GM18511 (cell line): ENCODE measurements around the gene ICOSLG.
A peak's percentile ranks its signal among the peaks of the same experiment; 100 is the strongest.
"Not testable (repeated sequence)": the region's sequence is repeated elsewhere in the genome, so short reads cannot be mapped to it uniquely, and the experiment has no call there.

ENCODE experiments used
- ATAC-seq: cut with Tn5 transposase; IDR thresholded peaks from one replicate; pipeline ENCODE4 v1.9.1; 2021; ENCODE audit warnings: mild to moderate bottlenecking, moderate library complexity; ENCODE audit not compliant: unreplicated experiment

ICOSLG gene, protein sequence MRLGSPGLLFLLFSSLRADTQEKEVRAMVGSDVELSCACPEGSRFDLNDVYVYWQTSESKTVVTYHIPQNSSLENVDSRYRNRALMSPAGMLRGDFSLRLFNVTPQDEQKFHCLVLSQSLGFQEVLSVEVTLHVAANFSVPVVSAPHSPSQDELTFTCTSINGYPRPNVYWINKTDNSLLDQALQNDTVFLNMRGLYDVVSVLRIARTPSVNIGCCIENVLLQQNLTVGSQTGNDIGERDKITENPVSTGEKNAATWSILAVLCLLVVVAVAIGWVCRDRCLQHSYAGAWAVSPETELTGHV

DNA sequence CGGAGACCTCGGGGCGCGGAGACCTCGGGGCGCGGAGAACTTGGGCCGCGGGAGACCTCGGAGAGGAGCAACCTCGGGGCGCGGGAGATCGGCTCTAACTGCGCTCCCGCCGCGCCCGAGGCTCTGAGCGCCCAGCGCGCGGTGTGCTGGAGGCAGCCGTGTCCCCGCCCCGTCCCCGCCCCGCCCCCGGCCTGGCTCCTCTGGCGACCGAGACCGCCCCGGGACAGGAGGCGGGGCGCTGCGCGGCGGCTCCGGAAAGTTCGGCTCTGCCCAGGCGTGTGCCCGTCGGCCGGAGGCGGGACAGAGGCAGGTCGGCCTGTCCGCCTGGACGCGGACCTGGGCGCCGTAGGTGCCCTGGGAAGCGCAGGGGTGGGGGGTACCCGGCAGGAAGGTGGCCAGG, at the start of gene ICOSLG:
Gene ICOSLG, minus strand, starts transcription at position 102 of the 400 bp plus-strand sequence. CDS start 126 bp downstream, outside the sequence.
- ATAC-seq: peak; percentile 45

DNA sequence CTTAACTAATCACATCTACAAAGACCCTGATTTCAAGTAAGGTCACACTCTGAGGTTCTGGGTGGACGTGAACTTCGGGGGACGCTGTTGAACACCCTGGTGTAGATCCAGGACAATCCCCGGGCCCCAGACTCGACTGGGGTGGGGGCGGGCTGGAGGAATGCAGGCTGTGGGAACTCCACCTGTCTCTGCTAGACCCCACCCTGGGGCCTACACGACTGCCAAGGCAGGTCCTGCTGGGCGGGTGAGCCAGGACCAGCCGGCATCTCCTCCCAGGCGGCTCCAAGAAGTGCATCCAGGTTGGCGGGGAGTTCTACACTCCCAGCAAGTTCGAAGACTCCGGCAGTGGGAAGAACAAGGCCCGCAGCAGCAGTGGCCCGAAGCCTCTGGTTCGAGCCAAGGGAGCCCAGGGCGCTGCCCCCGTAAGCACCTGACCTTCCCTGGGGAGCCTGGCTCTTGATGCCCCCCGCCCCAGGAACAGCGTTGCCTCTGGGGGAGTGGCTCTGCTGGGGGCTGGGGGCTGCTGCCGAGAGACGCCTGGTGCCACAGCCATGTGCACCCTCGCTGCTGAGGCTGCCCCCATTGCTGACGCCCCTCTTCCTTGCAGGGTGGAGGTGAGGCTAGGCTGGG, 48.8 kb upstream of the ICOSLG start:
- ATAC-seq: no peak

DNA sequence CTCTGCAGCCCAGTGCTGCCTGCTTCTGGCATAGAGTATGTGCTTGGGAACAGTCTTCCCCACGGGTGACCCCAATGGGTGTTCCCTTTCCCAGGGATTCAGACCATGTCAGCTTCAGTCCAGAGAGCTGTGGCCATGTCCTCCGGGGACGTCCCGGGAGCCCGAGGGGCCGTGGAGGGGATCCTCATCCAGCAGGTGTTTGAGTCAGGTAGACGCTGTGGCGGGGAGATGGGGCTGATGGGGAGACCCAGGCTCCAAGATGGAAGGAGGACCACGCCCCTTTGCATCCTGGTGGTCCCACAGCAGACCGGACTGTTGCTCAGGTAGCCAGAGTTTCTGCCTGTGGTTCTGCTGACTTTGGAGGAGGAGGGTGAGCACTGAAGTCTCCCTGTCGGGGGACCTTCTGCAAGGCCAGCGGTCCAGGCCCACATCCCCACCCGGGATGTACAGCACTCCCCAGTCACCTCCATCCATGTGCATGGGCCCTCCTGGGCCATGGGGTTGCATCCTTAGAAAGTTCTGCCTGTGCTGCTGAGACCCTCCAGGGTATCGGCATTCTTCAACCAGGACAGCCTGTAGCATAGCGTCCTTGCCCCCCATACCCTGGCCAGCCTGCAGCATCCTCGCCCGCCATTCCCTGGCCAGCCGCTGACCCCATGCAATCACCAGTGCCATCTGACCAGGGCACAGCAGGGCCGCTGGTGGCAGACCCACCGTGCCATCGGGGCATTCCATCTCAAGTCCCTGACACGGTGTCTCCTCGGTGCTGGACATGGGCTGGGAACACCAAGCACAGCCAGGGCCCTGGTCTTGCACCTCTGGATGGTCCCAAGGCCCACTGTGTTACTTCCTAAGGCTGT, 47.7 kb upstream of the ICOSLG start:
- ATAC-seq: no peak

DNA sequence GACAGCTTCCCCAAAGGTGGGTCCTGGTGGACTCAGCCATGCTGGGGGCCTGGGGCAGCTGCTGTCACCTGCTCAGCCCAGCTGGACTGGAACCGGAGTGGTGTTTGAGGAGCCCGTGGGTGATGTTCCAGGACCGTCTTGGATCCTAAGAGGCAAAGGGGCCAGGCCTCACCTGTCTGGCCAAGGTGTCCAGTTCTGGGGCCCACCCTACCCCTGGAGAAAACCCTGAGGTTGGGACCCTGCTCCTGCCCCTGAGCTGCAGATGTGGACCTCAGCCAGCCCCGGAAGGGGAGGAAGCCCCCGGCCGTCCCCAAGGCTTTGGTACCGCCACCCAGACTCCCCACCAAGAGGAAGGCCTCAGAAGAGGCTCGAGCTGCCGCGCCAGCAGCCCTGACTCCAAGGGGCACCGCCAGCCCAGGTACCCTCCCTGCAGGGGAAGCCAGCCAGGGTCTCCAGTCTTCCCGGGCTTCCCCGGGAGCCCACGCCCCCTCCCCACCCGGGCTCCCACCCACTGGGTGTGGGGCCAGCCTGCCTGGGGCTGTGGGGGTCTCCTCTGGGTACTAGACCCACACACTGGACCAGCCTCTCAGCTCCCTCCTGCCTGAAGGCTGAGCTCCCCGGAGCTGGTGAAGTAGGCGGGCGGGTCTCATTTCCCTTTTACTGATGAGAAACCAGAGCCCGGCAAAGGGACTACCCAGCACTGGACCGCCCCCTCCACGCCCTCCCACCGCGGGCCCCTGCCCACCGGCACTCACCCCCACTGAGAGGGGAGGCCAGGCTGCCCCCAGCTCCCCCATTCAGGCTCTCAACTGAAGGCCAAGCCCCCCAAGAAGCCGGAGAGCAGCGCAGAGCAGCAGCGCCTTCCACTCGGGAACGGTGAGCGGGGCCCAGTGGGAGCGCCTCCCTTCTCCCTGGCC, 46.2 kb upstream of the ICOSLG start:
- no peak for ATAC-seq

DNA sequence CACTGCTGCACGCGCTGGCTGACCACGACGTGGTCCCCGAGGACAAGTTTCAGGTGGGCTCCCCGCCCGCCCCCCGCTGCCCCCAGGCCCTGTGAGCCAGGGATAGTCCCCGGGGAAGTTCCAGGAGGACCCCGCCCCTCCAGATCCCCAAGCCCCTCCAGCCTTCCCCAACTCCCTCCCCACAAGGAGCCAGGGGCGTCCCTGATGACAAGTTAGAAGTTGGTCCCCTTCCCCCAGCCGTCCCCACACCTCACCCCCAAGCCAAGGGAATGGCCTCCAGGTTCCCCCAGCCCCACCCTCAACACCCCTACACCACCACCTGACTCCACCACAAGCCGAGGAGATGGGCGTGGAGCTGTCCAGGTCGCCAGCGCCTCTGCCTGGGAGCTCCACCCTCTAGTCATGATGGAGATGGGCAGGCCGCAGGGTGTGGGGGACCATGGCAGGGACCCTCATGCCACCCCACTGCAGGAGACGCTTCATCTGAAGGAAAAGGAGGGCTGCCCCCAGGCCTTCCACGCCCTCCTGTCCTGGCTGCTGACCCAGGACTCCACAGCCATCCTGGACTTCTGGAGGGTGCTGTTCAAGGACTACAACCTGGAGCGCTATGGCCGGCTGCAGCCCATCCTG, 45.5 kb upstream of the ICOSLG start:
- ATAC-seq: no peak

DNA sequence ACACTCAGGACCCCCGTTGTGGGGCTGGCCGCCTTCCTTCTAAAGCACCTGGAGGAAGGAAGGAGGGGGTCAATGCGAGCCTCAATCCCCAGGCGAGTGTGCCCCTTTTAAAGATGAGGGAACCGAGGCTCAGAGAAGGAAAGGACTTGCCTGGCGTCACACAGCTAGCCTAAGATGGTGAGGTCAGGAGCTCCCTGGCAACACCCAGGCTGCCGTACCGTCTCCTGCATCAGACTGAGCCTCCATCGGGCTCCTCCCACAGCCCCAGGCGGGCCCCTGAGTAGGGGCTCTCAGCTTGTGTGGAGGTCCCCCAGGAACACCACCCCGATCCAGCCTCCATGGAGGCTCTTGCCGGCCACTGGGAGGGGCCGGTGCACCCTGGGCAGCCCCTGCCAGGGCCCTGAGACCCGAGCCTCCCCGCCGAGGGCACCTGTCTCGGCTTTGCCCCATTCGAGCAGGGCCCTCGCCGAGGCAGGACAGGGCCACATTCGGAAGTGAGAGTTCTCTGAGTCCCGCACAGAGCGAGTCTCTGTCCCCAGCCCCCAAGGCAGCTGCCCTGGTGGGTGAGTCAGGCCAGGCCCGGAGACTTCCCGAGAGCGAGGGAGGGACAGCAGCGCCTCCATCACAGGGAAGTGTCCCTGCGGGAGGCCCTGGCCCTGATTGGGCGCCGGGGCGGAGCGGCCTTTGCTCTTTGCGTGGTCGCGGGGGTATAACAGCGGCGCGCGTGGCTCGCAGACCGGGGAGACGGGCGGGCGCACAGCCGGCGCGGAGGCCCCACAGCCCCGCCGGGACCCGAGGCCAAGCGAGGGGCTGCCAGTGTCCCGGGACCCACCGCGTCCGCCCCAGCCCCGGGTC, 44.6 kb upstream of the ICOSLG start, which contains the start of gene AIRE:
Gene AIRE, plus strand, starts transcription at position 739 of the 855 bp plus-strand sequence. CDS start 131 bp downstream, outside the sequence.
- no peak for ATAC-seq

DNA sequence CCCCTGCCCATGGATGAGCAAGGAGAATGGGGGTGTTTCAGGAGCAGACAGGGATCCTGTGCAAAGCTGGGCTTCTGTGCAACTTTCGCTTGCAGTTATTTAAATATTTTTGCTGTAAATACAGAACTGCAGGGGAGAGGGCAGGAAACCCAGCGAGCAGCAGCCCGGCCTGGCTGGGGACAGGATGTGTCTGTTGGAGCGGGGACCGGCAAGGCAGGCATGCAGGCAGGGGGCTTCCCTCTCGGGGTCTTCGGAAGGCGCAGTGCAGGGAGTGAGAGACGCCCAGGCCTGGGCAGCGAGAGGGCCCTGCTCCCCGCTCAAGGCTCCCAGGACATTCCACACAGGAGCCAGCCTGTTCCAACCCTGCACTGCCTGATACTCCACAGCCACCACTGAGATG, 43.2 kb upstream of the ICOSLG start:
- no peak for ATAC-seq

DNA sequence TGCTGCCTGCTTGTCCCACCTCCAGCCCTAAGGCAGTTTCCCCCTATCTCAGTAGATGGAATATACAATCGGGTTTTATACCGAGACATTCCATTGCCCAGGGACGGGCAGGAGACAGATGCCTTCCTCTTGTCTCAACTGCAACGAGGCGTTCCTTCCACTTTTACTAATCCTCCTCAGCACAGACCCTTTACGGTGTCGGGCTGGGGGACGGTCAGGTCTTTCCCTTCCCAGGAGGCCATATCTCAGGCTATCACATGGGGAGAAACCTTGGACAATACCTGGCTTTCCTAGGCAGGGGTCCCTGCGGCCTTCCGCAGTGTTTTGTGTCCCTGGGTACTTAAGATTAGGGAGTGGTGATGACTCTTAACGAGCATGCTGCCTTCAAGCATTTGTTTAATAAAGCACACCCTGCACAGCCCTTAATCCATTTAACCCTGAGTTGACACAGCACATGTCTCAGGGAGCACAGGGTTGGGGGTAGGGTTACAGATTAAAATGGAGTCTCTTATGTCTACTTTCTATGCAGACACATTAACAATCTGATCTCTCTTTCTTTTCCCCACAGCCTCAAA, 42.6 kb upstream of the ICOSLG start:
- ATAC-seq: not testable (repeated sequence)

DNA sequence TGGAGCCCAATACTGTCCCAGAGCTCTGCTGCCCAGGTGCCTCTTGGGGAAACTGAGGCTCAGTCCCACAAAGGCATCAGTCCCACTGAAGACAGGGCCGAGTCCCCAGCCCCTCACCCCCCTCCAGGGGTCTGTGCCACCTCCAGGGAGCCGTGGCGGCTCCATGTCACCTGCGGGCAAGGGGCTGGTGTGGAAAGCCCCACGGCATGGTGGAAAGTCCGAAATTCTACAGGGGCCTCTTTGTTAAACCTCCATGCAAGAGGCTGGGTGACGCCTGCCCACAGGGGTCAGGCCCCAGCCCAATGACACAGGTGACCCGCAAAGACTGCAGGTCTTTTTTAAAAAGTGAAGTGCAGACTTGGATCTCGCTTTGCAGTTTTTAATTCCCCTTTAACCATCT, 41.6 kb upstream of the ICOSLG start:
- ATAC-seq: no peak

DNA sequence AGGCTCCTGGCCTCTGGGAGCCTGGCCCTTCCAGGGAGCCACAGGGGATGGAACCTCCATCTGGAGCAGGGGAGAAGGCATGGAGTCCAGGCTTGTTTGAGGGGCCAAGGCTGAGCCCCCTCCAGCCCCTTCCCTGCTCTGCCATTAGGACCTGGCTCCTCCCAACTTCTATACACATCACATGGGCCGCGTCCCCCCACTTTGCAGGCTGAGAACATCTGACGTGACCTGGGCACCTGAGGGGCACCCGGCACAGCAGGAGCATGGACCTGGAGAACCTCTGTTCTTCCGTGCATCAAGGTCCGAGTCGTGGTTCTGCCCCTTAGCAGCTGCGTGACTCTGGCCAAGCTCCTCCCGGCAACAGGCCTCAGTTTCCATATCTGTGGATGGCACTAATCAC, 41.1 kb upstream of the ICOSLG start:
- ATAC-seq: no peak

DNA sequence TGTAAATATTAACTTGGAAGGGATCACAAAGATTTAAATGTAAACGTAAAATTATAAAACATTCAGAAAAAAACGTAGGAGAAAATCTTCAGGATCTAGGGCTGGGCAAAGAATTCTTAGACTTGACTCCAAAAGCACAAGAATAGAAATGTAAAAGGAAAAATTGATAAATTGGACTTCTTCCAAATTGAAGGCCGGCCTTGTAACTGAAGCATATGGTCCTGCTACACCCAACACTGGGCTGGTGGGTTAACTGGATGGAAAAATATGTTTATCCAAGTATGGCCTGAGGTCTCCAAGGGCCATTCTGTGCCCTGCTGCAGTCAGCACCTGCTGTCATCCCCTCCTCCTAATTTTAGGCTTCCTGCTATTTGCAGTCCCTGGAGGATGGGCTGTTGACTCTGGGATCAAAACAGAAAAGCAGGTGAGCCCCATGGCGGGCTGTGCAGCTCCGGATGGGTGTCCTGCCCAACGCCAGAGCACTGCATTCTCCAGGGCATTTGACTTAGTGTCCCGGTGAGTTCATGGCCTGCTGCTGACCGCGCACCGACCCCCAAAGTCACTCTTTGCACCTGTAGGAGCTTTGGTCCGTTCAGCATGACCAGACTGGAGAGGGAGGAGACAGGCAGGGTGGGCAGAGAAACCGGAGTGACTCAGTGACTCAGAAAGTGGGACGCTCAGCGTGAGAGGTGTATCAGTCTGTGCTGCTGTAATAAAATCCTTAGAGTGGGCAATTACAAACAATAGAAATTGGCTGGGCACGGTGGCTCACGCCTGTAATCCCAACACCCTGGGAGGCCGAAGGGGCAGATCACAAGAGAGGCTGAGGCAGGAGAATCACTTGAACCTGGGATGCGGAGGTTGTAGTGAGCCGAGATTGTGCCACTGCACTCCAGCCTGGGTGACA, 38.9 kb upstream of the ICOSLG start:
- ATAC-seq: no peak

DNA sequence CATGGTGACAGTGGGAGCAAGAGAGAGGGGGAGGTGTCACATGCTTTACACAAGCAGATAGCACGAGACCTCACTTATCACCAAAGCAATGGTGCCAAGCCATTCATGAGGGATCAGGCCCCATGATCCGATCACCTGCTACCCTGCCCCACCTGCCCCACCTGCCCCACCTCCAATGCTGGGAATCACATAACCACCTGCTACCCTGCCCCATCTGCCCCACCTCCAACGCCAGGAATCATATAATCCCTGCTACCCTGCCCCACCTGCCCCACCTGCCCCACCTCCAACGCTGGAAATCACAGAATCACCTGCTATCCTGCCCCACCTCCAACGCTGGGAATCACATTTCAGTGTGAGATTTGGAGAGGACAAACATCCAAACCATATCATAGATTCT, 34.3 kb upstream of the ICOSLG start:
- no peak for ATAC-seq

DNA sequence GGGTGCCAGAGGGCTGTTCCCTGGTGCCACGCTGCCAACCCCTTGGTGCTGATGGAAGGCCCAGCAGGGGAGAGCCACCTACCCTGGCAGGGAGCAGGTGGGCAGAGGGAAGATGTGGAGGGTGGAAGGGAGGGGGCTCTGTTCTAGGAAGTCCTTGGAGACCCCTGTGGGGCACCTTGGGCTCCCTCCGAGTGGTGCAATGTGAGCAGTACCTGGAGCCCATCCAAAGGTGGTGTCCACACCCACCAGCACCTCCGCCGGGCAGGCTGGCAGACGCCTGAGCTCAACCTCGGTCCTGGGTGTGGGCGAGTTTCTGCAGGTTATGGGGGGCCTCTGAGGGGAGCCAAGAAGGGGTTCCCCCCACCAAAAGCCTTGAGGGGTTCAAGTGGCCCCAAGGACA, 32.3 kb upstream of the ICOSLG start:
- no peak for ATAC-seq

DNA sequence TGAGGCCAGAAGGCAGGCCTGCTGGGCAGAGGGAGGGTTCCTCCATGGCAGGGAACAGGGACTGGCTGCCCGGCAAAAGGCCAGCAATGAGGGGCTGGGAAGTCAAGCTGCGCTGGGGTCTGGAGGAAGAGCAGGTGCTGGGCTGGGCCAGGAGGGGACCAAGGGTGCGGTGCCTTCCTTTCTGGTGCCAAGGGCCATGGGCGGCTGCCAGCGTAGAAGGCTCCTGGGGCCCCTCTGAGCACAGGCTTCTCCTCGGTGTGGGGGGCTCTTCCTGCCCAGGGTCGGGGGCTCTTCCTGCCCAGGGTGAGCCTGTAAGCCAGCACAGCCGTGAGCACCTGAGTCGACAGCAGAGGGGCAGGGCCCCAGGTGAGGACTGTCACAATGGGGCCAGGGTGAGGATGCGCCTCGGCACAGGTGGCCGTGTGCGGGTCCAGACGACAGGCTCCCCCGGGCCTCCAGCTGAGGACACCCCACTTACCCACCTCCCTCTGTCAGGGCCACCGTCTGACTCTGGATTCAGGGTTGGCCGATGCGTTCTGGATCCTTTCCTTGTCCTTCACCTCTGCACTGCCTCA, 31.6 kb upstream of the ICOSLG start:
- no peak for ATAC-seq

DNA sequence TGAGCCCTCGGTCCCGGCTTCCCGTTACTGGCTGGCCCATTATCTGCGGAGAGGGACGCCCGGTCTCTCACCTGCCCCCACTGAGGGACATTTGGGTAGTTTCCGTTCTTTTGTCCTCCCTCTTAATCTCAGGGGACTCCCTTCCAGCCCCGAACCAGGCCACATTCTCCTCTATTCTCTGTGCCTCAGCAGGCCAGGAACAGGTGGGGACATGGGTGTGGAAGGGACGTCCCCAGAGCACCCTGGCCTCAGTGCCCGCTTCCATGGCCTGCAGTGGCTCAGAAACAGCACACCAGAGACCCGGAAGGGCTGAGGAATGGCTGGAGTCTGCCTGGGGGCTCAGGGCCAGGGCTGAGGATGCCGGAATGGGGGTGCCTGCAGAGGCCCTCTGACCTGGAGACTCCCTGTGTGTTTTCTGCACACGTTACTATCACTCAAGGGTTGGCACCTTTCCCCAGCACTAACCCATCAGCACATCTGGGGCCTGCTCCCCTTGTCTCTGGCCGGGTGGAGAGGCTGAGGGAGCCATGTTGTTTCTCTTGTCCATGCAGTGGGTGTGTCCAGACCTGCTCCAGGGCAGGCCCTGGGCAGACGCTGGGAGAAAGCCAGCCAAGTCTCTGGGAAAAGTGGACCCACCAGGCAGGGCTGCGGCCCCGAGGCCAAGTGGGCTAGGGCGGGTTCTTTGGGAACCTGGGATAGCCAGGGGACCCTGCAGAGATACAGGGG, 31.0 kb upstream of the ICOSLG start:
- no peak for ATAC-seq

DNA sequence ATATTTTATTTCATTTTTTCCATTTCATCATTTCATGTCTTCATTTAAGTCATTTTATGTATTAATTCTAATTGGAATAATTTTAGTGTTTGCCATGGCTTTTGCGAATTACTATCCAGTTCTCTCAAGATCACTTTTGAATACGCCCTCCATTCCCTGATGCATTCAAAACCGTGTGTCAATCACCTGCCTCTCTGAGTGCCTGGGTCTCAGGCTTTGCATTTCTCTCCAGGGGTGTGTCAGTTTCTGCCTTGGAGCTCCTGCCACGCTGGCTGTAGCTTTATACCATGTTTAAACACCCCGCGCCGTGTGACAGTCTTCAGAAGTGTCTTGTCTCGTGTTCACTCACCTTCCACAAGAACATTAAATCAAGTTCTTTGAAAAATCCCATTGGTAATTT, 28.3 kb upstream of the ICOSLG start:
- ATAC-seq: no peak

DNA sequence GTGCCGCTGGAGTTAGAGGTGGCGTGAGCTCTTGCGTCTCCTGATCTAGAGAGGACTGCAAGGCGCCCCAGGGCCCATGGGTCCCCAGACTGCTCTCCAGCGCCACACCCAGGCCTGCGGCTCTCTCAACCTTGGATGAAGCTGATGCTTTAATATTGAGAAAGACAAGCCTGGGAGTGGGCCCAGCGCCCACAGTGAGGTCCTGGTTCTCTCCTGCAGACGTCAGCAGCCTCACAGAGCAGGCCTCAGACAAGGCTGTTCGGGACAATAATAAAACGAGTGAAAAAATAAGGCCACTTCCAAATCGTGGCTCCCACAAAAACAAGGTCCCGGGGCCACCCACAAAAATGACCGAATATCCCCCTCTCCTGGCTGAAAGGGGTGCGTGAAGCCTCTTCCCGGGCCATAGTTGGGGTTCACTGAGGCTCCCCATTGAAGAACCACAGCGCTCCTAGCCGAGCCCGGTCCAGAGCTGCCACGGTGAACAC, 27.0 kb upstream of the ICOSLG start:
- no peak for ATAC-seq
